H1 (cell line): ENCODE measurements around the gene FXYD3. TPM values are rescaled to one million over a fixed set of nuclear protein-coding genes. Genes with fewer than 3 reads are reported as not detected.

ENCODE experiments used
- CHD7 ChIP-seq: fragments of 300-600 bp; sonication (generic); IDR thresholded peaks from 2 replicates; pipeline ENCODE4 v1.7.1; 2012; ENCODE audit warnings: low read length, moderate library complexity, mild to moderate bottlenecking, inconsistent platforms; ENCODE audit not compliant: insufficient replicate concordance
- MAFK ChIP-seq: IDR thresholded peaks from 2 replicates; pipeline ENCODE4 v1.6.1; 2012; ENCODE audit warnings: low read depth, mild to moderate bottlenecking, improper control_type of control experiment, low read length
- SIRT6 ChIP-seq: IDR thresholded peaks from one replicate; pipeline ENCODE4 v1.7.1; 2012; ENCODE audit warnings: low read length, inconsistent platforms
- polyA plus RNA-seq, 7 experiments: library from polyadenylated mRNA; depleted of rRNA in 3 of 7; stranded (reverse) in 5 of 7; unstranded in 2 of 7; fragments of >200 nt in 5 of 7; fragments of 200-250 nt in 2 of 7; gene quantifications; 1 replicate in 5 of 7; 2 replicates in 1 of 7; 4 replicates in 1 of 7; pipeline versions ENCODE4 v1.2.1 to v1.2.3, GENCODE V29; 2011 to 2013; ENCODE audit warnings: missing spikeins in 2 of 7, mixed read lengths in 2 of 7
- total RNA-seq: library from RNA; stranded (reverse); fragmentation: NEBNext Ultra II Directional; extraction: Animal tissue kit (Norgen Biotek cat#: 25700); gene quantifications from 2 replicates; pipeline ENCODE4 v1.2.1, GENCODE V29; 2021

FXYD3 gene
- total and polyA plus RNA-seq, 2 of the 8 experiments (the other 6 are each of a cell fraction or from before 2014, with no cell fraction given), result 0.33 TPM; not detected in 1

- TF ChIP-seq CHD7 (no peak), SIRT6 (no peak), MAFK (no peak)
Measured at GRCh38 chr19:35134601-35135242, 19.1 kb downstream of the FXYD3 start, which contains the start of gene LGI4 (continued).
